Fibroblast of skin of abdomen (primary cell): ENCODE data around the gene MYO1D.
"Not testable (repeated sequence)": the region's sequence is repeated elsewhere in the genome, so short reads cannot be mapped to it uniquely, and the experiment has no call there.

Experiments
- DNase-seq: peaks from one replicate; pipeline ENCODE4 v3.0.0-alpha.2; 2013

MYO1D gene

GRCh38 chr17:32772453-32773025, 104.4 kb downstream of the MYO1D start:
- peak; percentile 13 for DNase-seq

- DNase-seq, result no peak
Measured at GRCh38 chr17:32771396-32771795, 105.5 kb downstream of the MYO1D start.

GRCh38 chr17:32769846-32770245, 107.1 kb downstream of the MYO1D start:
- DNase-seq, result no peak

GRCh38 chr17:32763855-32764439, 113.0 kb downstream of the MYO1D start:
- no peak for DNase-seq

- DNase-seq, result no peak
Measured at GRCh38 chr17:32759476-32759875, 117.4 kb downstream of the MYO1D start.

GRCh38 chr17:32757963-32758362, 119.0 kb downstream of the MYO1D start:
- DNase-seq, result peak; percentile 24

- DNase-seq, result no peak
Measured at GRCh38 chr17:32756696-32757095, 120.2 kb downstream of the MYO1D start.

- peak; percentile 66 for DNase-seq
Measured at GRCh38 chr17:32755045-32755805, 121.7 kb downstream of the MYO1D start.

- DNase-seq, result no peak
Measured at GRCh38 chr17:32752934-32753333, 124.0 kb downstream of the MYO1D start.

- no peak for DNase-seq
Measured at GRCh38 chr17:32747856-32748255, 129.1 kb downstream of the MYO1D start.

GRCh38 chr17:32746698-32747097, 130.2 kb downstream of the MYO1D start:
- peak; percentile 33 for DNase-seq

- DNase-seq, result no peak
Measured at GRCh38 chr17:32746280-32746679, 130.6 kb downstream of the MYO1D start.

GRCh38 chr17:32742681-32743538, 134.0 kb downstream of the MYO1D start:
- DNase-seq, result peak; percentile 4

- no peak for DNase-seq
Measured at GRCh38 chr17:32741381-32741780, 135.5 kb downstream of the MYO1D start.

GRCh38 chr17:32739722-32740121, 137.2 kb downstream of the MYO1D start:
- no peak for DNase-seq

GRCh38 chr17:32739151-32739550, 137.8 kb downstream of the MYO1D start:
- DNase-seq, result not testable (repeated sequence)

- no peak for DNase-seq
Measured at GRCh38 chr17:32733401-32733800, 143.5 kb downstream of the MYO1D start.

- DNase-seq, result no peak
Measured at GRCh38 chr17:32732900-32733299, 144.0 kb downstream of the MYO1D start.

- DNase-seq, result no peak
Measured at GRCh38 chr17:32732296-32732642, 144.7 kb downstream of the MYO1D start.

GRCh38 chr17:32731556-32732295, 145.2 kb downstream of the MYO1D start:
- no peak for DNase-seq

- no peak for DNase-seq
Measured at GRCh38 chr17:32727681-32728080, 149.2 kb downstream of the MYO1D start.

GRCh38 chr17:32725697-32726096, 151.2 kb downstream of the MYO1D start:
- DNase-seq, result no peak
